Activated CD4-positive, alpha-beta T cell treated with anti-CD3 and anti-CD28 coated beads, Interleukin-2, amount 10 ng/mL, durations not matched to agents 24 days and 14 days (primary cell): ENCODE results near the gene ZSWIM1. TPM values are rescaled to one million over a fixed set of nuclear protein-coding genes. Genes with fewer than 3 reads are reported as not detected.
"Not testable (repeated sequence)": the region's sequence is repeated elsewhere in the genome, so short reads cannot be mapped to it uniquely, and the experiment has no call there.

Source experiments
- DNase-seq: peaks from one replicate; pipeline ENCODE4 v3.0.0; 2022
- H3K27ac Mint-ChIP-seq: one replicate; pipeline ENCODE4 v1.8.0; 2022; ENCODE audit warnings: mild to moderate bottlenecking, mixed read lengths
- H3K27me3 Mint-ChIP-seq: one replicate; pipeline ENCODE4 v1.8.0; 2022; ENCODE audit warnings: mixed read lengths
- H3K36me3 Mint-ChIP-seq: one replicate; pipeline ENCODE4 v1.8.0; 2022; ENCODE audit warnings: low read depth, mild to moderate bottlenecking, mixed read lengths
- H3K4me1 Mint-ChIP-seq: one replicate; pipeline ENCODE4 v1.8.0; 2021; ENCODE audit warnings: mixed read lengths
- H3K4me3 Mint-ChIP-seq: one replicate; pipeline ENCODE4 v1.8.0; 2022; ENCODE audit warnings: mild to moderate bottlenecking, moderate library complexity, mixed read lengths
- H3K9me3 Mint-ChIP-seq: one replicate; pipeline ENCODE4 v1.8.0; 2021; ENCODE audit warnings: mixed read lengths
- intact Hi-C: fragments of 100-400 bp; cut with micrococcal nuclease; formaldehyde crosslinking; loops from one replicate; pipeline ENCODE4 v1.15.1; 2023
- total RNA-seq: library from RNA; stranded (reverse); gene quantifications from 2 replicates; pipeline ENCODE4 v1.2.3, GENCODE V29; 2022

The ZSWIM1 gene
- total RNA-seq, 1 donor from 2014 or later, result 9.4 TPM

DNA sequence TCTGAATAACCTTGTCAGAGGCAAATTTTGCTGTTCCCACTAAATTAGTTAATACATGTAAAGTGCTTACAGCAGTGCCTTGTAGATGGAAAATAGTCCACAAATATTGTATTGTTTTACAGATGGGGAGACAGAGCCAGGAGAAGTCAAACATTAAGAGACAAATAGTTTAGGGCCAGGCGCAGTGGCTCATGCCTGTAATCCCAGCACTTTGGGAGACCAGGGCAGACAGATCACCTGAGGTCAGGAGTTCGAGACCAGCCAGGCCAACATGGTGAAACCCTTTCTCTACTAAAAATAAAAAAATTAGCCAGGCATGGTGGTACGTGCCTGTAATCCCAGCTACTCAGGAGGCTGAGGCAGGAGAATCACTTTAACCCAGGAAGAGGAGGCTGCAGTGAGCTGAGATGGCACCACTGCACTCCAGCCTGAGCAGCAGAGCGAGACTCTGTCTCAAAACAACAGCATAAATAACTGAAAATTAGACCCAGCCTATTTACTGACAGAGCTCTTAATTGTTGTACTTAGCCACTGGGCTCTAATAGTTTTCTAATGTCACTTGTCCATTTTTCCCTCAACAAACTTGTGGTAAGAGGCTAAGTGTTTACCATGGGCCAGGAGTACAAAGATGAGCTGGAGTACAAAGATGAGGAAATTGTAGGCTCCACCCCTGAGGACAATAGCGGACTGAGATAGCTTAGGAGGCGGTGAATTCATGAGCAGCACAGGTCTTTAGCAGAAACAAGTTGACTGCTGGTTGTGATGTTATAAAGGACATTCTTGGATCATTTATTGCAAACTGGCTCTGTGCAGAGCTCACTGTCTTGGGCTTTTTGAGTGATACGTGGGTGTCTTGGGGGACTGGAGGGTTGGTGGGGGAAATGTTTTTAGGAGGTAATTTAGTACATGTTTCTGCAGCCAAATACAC lies 17.2 kb upstream of the ZSWIM1 start:
- H3K9me3 Mint-ChIP-seq, result no peaks in the 10 kb centered on the region
- peaks cover 12% of the 10 kb centered on the region for H3K4me1 Mint-ChIP-seq
- no peak overlapping the region for H3K4me3 Mint-ChIP-seq
- no peak overlapping the region for H3K27ac Mint-ChIP-seq
- H3K36me3 Mint-ChIP-seq, result peaks cover 13% of the 10 kb centered on the region
- no peak for DNase-seq
- intact Hi-C loops, result no loop called here
- no peaks in the 10 kb centered on the region for H3K27me3 Mint-ChIP-seq

DNA sequence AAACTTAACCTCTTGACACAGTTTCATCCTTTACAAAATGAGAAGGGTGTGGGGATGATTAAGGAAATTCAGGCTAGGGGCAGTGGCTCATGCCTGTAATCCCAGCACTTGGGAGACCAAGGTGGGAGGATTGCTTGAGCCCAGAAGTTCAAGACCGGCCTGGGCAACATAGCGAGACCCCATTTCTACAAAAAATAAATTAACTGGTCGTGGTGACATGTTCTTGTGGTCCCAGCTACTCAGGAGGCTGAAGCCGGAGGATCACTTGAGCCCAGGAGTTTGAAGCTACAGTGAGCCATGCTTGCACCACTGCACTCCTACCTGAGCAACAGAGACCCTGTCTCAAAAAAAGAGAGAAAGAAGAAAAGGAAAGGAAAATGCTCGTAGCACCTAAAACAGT lies 14.6 kb upstream of the ZSWIM1 start:
- Mint-ChIP-seq H3K4me1 (no peaks in the 10 kb centered on the region), H3K4me3 (no peak overlapping the region), H3K27ac (no peak overlapping the region), H3K27me3 (no peaks in the 10 kb centered on the region), H3K36me3 (peaks cover 4% of the 10 kb centered on the region), H3K9me3 (no peaks in the 10 kb centered on the region)
- no peak for DNase-seq
- intact Hi-C loops, result no loop called here

DNA sequence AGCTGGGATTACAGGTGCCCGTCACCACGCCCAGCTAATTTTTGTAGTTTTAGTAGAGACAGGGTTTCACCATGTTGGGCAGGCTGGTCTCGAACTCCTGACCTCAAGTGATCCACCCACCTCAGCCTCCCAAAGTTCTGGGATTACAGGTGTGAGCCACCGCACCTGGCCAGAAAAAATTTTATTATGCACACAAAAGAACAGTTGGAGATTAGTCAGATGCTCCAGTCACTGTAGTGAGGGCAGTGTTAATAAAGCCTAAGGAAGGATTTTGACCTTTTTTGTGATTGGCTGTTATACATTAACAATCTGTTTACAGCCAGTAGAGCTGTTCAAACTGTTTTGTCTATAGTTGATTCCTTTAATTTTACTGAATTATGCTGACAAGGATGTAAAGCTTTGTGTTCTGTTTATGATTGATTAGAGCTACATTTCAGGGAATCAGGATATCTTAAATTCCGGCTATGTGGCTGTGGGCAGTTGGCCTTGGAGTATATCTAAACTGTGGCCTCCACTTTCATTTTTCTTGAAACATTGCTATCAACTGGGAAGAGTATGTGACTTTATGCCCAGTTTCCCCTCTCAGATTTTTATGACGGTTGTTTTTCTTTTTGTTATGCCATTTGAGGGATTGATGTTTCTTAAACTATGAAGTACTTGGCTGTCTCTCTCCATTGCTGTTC lies 13.8 kb upstream of the ZSWIM1 start:
- no peaks in the 10 kb centered on the region for H3K9me3 Mint-ChIP-seq
- no peak for DNase-seq
- H3K36me3 Mint-ChIP-seq, result peaks cover 5% of the 10 kb centered on the region
- no peak overlapping the region for H3K4me3 Mint-ChIP-seq
- intact Hi-C loops, result no loop called here
- no peaks in the 10 kb centered on the region for H3K4me1 Mint-ChIP-seq
- no peaks in the 10 kb centered on the region for H3K27me3 Mint-ChIP-seq
- no peak overlapping the region for H3K27ac Mint-ChIP-seq

DNA sequence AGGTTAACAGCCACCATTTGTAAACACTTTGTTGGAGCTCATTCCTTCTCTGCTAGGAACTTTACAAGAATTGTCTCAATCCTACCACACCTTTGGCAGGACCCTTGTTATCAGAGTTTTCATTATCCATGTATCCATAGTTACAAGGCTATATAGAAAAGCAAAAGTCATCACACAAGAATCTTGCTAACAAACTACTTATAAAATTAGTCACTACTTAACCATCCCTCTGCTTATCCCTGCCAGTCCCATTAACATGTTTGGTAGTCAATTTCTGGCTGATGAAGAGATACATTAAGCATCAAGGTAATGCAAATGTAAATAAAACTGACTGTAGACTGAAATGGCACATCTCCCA lies 13.2 kb upstream of the ZSWIM1 start:
- H3K36me3 Mint-ChIP-seq, result peaks cover 7% of the 10 kb centered on the region
- no peak overlapping the region for H3K4me3 Mint-ChIP-seq
- H3K27me3 Mint-ChIP-seq, result no peaks in the 10 kb centered on the region
- H3K4me1 Mint-ChIP-seq, result no peaks in the 10 kb centered on the region
- no peak for DNase-seq
- no peaks in the 10 kb centered on the region for H3K9me3 Mint-ChIP-seq
- no peak overlapping the region for H3K27ac Mint-ChIP-seq
- intact Hi-C loops, result no loop called here

DNA sequence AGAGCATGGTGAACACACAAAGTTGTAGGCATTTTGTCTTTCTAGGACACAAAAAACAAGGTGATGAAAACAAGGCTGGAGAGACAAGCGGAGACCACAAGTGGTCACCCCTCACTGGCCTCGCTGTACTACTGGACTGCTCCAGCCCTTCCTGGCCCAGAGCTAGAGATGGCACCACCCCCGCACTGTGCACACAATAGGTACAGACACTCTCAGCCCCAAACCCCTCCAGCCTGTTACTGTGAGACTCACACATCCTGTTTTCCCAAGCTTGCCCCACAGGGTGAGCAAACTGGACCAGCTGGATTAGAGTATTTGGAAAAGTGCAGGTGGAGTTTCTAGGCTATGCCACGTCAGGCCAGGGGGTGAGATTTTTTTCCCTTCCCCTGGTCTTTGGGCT lies 8.4 kb upstream of the ZSWIM1 start:
- no peak for DNase-seq
- H3K27me3 Mint-ChIP-seq, result no peaks in the 10 kb centered on the region
- no peak overlapping the region for H3K27ac Mint-ChIP-seq
- H3K9me3 Mint-ChIP-seq, result no peaks in the 10 kb centered on the region
- no peak overlapping the region for H3K4me3 Mint-ChIP-seq
- H3K36me3 Mint-ChIP-seq, result peaks cover 2% of the 10 kb centered on the region
- intact Hi-C loops, result no loop called here
- no peaks in the 10 kb centered on the region for H3K4me1 Mint-ChIP-seq

DNA sequence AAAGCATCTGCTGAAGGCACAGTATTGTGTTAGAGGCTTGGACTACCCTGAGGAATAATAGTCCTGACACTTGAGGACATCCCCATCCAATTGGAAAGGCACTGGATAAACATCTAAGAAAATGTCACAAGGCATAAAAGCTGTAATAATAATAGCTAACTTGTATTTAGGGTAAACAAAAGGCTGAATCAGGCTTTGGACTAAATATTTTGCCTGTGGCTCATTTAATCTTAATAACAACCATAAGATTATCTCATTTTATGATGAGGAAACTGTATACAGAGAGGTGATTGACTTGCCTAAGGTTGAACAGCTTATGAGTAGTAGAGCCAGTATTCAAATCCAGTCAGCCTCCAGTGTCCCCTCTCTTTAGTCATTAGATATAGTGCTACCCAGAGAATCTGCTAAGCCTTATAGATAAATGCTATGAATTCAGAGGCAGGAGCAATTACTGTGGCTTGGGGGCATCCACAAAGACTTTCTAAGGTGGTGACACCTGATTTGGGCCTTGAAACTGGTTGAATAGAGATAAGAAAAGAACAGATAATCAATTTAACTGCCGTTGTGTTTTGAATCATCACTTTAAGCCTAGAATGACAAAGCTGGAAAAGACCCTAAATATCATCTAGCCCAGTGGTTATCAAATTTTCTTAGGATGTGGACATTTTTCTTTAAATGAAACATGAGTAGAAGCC lies 7.5 kb upstream of the ZSWIM1 start:
- Mint-ChIP-seq H3K36me3 (peaks cover 2% of the 10 kb centered on the region), H3K9me3 (no peaks in the 10 kb centered on the region), H3K4me3 (no peak overlapping the region), H3K4me1 (no peaks in the 10 kb centered on the region), H3K27me3 (no peaks in the 10 kb centered on the region), H3K27ac (peak overlapping the region; percentile 67)
- DNase-seq, result no peak
- intact Hi-C loops, result no loop called here

DNA sequence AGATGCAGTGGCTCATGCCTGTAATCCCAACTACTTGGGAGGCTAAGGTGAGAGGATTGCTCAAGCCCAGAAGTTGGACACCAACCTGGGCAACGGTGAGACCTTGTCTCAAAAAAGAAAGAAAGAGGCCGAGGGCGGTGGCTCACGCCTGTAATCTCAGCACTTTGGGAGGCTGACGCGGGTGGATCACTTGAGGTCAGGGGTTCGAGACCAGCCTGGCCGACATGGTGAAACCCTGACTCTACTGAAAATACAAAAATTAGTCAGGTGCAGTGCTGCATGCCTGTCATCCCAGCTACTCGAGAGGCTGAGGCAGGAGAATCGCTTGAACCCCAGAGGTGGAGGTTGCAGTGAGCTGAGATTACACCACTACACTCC lies 6.9 kb upstream of the ZSWIM1 start:
- H3K4me3 Mint-ChIP-seq, intact Hi-C loops: not testable (repeated sequence)

DNA sequence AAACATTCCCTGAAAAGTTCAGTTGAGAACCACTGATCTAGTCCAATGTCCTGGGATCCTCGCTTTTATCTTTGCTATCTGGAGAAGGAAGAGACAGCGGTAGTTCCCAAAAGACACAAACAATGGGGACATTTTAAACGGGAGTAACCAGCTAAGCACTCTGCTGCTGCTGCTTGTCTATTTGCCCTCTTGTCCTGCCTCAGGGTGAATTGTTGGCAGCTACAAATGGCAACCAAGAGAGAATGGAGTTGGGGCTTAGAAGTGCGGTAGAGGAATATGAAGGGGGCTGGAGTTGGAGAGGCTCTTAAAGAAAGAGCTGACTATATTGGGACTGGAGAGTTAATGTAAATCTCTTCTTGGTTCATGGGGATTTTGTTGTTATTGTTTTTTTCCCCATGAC lies 6.5 kb upstream of the ZSWIM1 start:
- H3K36me3 Mint-ChIP-seq, result peaks cover 4% of the 10 kb centered on the region
- H3K27me3 Mint-ChIP-seq, result no peaks in the 10 kb centered on the region
- intact Hi-C loops, result no loop called here
- H3K9me3 Mint-ChIP-seq, result no peaks in the 10 kb centered on the region
- no peak overlapping the region for H3K4me3 Mint-ChIP-seq
- no peak overlapping the region for H3K27ac Mint-ChIP-seq
- DNase-seq, result no peak
- no peaks in the 10 kb centered on the region for H3K4me1 Mint-ChIP-seq

More for the DNA sequence above, 6.9 kb upstream of the ZSWIM1 start:
- not testable (repeated sequence) for H3K36me3 Mint-ChIP-seq, DNase-seq, H3K4me1 Mint-ChIP-seq, H3K27me3 Mint-ChIP-seq, H3K9me3 Mint-ChIP-seq
- peak overlapping the region; percentile 67 for H3K27ac Mint-ChIP-seq

DNA sequence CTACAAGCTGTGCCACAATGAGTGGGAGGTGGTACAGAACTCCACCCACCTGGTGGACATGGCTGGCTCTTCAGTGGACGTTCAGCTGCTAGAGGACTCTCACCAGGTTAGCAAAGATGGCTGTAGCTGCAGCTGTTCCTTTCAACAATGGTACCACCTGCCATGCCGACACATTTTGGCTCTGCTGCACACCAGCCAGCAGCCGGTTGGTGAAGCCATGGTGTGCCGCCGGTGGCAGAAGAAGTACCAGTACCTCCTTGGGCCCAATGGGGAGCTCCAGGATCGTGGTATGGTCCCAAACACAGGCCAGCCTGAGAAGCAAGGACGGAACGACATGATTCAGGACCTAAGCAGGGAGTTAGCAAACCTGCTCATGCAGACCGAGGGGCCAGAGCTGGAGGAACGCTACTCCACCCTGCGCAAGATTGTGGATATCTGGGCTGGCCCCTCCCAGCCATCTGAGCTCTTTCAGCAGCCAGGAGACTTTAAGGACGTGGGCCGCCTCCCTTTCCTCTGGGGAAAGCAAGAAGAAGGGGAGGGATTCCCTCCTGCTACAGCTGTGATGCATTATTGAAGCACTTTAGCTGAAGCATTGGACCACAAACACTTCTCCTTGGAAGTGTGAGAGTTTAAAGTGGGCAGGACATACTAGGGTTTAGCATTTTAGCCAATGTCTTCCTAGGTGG lies 2.8 kb upstream of the ZSWIM1 start:
- Mint-ChIP-seq H3K9me3 (no peaks in the 10 kb centered on the region), H3K27me3 (no peaks in the 10 kb centered on the region), H3K27ac (no peak overlapping the region), H3K4me3 (no peak overlapping the region), H3K4me1 (peaks cover 21% of the 10 kb centered on the region), H3K36me3 (peaks cover 20% of the 10 kb centered on the region)
- intact Hi-C loops, result no loop called here
- DNase-seq, result no peak

DNA sequence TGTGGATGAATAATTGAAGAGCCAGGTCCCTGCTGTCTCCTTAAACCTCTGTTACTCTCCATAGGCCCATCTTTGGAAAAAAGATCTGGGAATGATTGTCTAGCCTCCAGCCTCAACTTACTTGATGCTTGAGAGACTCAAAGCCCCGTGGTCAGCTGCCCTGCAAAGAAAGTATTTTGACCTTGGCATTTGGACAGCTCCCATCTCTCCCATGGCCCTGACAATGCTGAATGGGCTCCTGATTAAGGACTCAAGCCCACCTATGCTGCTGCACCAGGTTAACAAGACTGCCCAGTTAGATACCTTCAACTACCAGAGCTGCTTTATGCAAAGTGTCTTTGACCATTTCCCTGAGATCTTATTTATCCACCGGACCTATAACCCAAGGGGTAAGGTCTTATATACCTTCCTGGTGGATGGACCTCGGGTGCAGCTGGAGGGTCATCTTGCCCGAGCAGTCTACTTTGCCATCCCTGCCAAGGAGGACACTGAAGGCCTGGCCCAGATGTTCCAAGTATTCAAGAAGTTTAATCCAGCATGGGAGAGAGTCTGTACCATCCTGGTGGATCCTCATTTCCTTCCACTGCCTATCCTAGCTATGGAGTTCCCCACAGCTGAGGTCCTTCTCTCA lies 1.6 kb downstream of the ZSWIM1 start:
- Mint-ChIP-seq H3K27me3 (no peaks in the 10 kb centered on the region), H3K9me3 (no peaks in the 10 kb centered on the region), H3K27ac (peak overlapping the region; percentile 41), H3K4me3 (peak overlapping the region; percentile 77), H3K4me1 (peaks cover 33% of the 10 kb centered on the region), H3K36me3 (peaks cover 32% of the 10 kb centered on the region)
- intact Hi-C loops, result loop anchor here (5.0 kb wide), 1 partner anchor 70 kb away; the partner anchor contains the start of gene UBE2C
- DNase-seq, result peak; percentile 54

DNA sequence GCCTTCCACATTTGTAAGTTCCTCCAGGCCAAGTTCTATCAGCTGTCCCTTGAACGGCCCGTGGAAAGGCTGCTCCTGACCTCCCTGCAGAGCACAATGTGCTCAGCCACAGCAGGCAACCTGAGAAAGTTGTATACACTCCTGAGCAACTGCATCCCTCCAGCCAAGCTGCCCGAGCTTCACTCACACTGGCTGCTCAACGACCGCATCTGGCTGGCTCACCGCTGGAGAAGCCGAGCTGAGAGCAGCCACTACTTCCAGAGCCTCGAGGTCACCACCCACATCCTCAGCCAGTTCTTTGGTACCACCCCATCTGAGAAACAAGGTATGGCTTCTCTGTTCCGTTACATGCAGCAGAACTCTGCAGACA lies 2.1 kb downstream of the ZSWIM1 start:
- peak; percentile 51 for DNase-seq
- H3K27ac Mint-ChIP-seq, result peak overlapping the region; percentile 41
- intact Hi-C loops, result loop anchor here (5.0 kb wide), 1 partner anchor 71 kb away; the partner anchor contains the start of gene UBE2C
- H3K9me3 Mint-ChIP-seq, result no peaks in the 10 kb centered on the region
- H3K4me1 Mint-ChIP-seq, result peaks cover 33% of the 10 kb centered on the region
- no peaks in the 10 kb centered on the region for H3K27me3 Mint-ChIP-seq
- peaks cover 32% of the 10 kb centered on the region for H3K36me3 Mint-ChIP-seq
- H3K4me3 Mint-ChIP-seq, result peak overlapping the region; percentile 32

DNA sequence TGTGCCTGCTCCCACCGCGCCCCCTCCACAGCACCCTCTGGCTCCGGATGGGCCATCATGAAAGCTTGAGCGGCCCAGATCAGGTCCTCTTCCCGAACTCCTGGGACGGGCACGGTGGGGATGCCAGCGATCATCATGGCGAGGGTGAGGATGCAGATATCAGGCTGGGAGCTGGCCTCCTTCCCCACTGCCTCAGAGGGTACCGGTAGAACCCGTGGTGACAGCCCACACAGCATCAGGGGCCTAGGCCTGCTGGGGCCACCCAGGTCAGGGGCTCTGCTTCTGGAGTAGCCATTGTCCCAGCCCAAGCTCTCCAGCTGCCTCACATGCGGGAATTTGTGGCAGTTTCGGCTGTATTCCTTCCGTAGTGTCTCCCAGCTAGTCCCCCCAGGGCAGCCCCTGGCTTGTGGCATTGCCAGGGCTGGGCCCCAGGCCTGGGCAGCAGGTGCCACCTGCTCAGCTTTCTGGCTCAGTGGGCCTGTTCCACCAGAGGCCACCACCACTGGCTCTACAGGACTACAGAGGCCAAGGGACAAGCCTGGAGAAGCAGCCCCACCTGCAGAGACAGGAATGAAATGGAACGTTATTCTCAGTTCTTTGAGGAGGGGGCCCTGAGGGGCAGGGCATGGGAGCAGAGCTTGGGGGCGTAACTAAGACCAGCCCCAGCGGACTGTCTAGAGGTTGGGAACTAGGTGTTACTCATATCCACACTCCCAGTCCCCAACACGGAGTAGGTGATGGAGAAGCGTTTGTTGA lies 5.7 kb downstream of the ZSWIM1 start:
- no peak overlapping the region for H3K4me3 Mint-ChIP-seq
- peaks cover 30% of the 10 kb centered on the region for H3K4me1 Mint-ChIP-seq
- H3K9me3 Mint-ChIP-seq, result no peaks in the 10 kb centered on the region
- intact Hi-C loops, result no loop called here
- no peaks in the 10 kb centered on the region for H3K27me3 Mint-ChIP-seq
- peaks cover 23% of the 10 kb centered on the region for H3K36me3 Mint-ChIP-seq
- peak; percentile 52 for DNase-seq
- H3K27ac Mint-ChIP-seq, result no peak overlapping the region

DNA sequence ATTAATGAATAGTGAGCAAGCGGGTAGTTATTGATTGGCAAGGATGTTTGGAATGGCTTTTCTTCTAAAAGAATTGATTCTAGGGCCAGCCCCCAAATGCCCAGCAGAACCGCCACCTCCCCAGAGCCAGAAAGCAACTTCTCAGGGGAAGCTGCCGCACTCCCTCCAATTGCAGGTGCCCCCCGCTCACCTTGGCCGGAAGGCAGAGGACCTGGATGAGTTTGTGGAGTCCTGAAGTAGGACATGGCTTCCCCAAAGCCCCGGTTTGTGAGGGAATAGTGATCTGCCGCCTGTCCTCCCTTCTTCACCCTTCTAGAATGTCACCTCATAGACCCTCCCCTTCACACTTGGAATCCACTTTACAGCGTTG lies 6.3 kb downstream of the ZSWIM1 start, which contains the start of gene SPATA25:
SPATA25 (minus strand) TSS at position 277 of the 370 bp plus-strand sequence; CDS start at position 245, 32 bp downstream.
- H3K4me1 Mint-ChIP-seq, result peaks cover 31% of the 10 kb centered on the region
- no peaks in the 10 kb centered on the region for H3K27me3 Mint-ChIP-seq
- H3K4me3 Mint-ChIP-seq, result no peak within 1 kb of the TSS
- intact Hi-C loops, result no loop called here
- DNase-seq, result no peak
- H3K36me3 Mint-ChIP-seq, result peaks cover 19% of the 10 kb centered on the region
- H3K9me3 Mint-ChIP-seq, result no peaks in the 10 kb centered on the region
- no peak within 1 kb of the TSS for H3K27ac Mint-ChIP-seq
